Calu3 (cell line): Measurements from ENCODE around the gene FAM20C. TPM values are rescaled to one million over a fixed set of nuclear protein-coding genes. Genes with fewer than 3 reads are reported as not detected.

Experiments used
- BruUV-seq: library from RNA; stranded (reverse); fragments of 400-500 nt; replicated peaks from 2 replicates; lab custom pipeline; 2021; lab: Mats Ljungman, UMichigan
- CTCF ChIA-PET: fragments of 300-600 bp; sonication (Branson Sonifier 250); formaldehyde crosslinking; loops from one replicate; lab custom pipeline; 2022; ENCODE audit warnings: antibody characterized with exemption; lab: Charles Lee
- DNase-seq: peaks from one replicate; pipeline ENCODE4 v3.0.0; 2022
- H3K27ac Mint-ChIP-seq: one replicate; pipeline ENCODE4 v1.8.0; 2022; ENCODE audit warnings: mixed read lengths; ENCODE audit not compliant: unreplicated experiment
- H3K27me3 Mint-ChIP-seq: one replicate; pipeline ENCODE4 v1.8.0; 2022; ENCODE audit warnings: mixed read lengths; ENCODE audit not compliant: unreplicated experiment
- H3K36me3 Mint-ChIP-seq: one replicate; pipeline ENCODE4 v1.8.0; 2022; ENCODE audit warnings: mild to moderate bottlenecking, moderate library complexity, mixed read lengths; ENCODE audit not compliant: insufficient read depth, unreplicated experiment
- H3K4me1 Mint-ChIP-seq: one replicate; pipeline ENCODE4 v1.8.0; 2022; ENCODE audit warnings: mild to moderate bottlenecking, low read depth, mixed read lengths; ENCODE audit not compliant: unreplicated experiment
- H3K4me3 Mint-ChIP-seq: one replicate; pipeline ENCODE4 v1.8.0; 2022; ENCODE audit warnings: mild to moderate bottlenecking, low read depth, moderate library complexity, mixed read lengths; ENCODE audit not compliant: unreplicated experiment
- H3K9me3 Mint-ChIP-seq: one replicate; pipeline ENCODE4 v1.8.0; 2022; ENCODE audit warnings: low read depth, mixed read lengths; ENCODE audit not compliant: unreplicated experiment
- intact Hi-C: fragments of 100-400 bp; cut with micrococcal nuclease; formaldehyde crosslinking; loops from one replicate; pipeline ENCODE4 v1.10.0; 2022; ENCODE audit not compliant: unreplicated experiment
- total RNA-seq: library from RNA; stranded (reverse); gene quantifications from 2 replicates; pipeline ENCODE4 v1.2.3, GENCODE V29; 2022
- TF ChIP-seq, protein P1 (sequence below): fragments of 200-600 bp; IDR thresholded peaks from one replicate; pipeline ENCODE4 v1.8.0; 2022; ENCODE audit warnings: antibody characterized with exemption; ENCODE audit not compliant: unreplicated experiment

Gene FAM20C
- total RNA-seq, 1 experiment from 2014 or later: 9.1 TPM

DNA sequence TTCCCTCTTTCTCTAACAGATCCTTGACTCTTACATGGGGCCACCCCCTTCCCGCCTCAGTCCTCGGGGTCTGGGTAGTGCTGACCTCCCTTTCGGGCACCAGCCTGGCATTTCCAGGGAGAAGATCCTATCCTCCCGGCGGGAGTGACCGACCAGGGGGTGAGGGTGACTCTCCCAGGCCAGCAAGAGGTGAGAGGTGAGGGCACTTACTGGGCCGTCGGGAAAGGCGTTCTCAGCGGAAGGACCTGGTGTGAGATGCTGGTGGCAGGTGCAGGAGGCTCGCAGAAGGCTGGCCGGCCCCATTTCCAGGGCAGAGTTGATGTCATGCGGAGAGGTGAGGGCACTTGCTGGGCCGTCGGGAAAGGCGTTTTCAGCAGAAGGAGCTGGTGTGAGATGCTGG lies 93.4 kb downstream of the FAM20C start:
- CTCF ChIA-PET: interaction anchor here (0.7 kb wide), 1 partner anchor 13 kb away, joined by 3 read pairs; no protein-coding TSS in a partner anchor
- TF ChIP-seq, protein P1, sequence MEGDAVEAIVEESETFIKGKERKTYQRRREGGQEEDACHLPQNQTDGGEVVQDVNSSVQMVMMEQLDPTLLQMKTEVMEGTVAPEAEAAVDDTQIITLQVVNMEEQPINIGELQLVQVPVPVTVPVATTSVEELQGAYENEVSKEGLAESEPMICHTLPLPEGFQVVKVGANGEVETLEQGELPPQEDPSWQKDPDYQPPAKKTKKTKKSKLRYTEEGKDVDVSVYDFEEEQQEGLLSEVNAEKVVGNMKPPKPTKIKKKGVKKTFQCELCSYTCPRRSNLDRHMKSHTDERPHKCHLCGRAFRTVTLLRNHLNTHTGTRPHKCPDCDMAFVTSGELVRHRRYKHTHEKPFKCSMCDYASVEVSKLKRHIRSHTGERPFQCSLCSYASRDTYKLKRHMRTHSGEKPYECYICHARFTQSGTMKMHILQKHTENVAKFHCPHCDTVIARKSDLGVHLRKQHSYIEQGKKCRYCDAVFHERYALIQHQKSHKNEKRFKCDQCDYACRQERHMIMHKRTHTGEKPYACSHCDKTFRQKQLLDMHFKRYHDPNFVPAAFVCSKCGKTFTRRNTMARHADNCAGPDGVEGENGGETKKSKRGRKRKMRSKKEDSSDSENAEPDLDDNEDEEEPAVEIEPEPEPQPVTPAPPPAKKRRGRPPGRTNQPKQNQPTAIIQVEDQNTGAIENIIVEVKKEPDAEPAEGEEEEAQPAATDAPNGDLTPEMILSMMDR: no peak
- Mint-ChIP-seq H3K27me3 (peaks cover 87% of the 10 kb centered on the region), H3K4me1 (peaks cover 13% of the 10 kb centered on the region), H3K9me3 (no peaks in the 10 kb centered on the region), H3K4me3 (no peak overlapping the region), H3K36me3 (no peaks in the 10 kb centered on the region), H3K27ac (no peak overlapping the region)
- no peak for DNase-seq
- intact Hi-C loops: no loop called here
- no TSS peak for BruUV-seq

DNA sequence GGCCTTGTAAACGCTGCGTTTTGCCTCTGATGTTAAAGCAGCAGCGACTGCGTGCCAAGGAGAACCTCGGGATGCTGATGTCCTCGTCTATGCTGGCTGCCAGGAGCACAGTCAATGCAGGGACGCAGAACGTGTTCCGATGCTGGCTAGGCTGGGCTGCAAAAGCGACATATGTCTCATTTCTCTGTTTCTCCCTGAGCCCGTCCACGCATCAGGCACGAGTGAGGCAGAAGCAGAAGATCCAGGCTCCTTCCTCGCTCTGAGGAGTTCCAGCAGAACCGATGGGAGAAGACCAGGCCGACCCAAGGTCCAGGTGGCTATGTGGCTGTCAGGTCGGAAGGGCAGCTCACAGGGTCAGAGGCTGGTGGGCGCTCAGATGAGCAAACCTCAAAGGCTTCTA lies 93.9 kb downstream of the FAM20C start:
- no peak for DNase-seq
- Mint-ChIP-seq H3K4me1 (peaks cover 13% of the 10 kb centered on the region), H3K4me3 (no peak overlapping the region), H3K9me3 (no peaks in the 10 kb centered on the region), H3K27me3 (peaks cover 83% of the 10 kb centered on the region), H3K27ac (no peak overlapping the region), H3K36me3 (no peaks in the 10 kb centered on the region)
- TF ChIP-seq, protein P1: no peak
- intact Hi-C loops: no loop called here
- no TSS peak for BruUV-seq
- CTCF ChIA-PET: interaction anchor here (0.7 kb wide), 1 partner anchor 14 kb away, joined by 3 read pairs; no protein-coding TSS in a partner anchor

DNA sequence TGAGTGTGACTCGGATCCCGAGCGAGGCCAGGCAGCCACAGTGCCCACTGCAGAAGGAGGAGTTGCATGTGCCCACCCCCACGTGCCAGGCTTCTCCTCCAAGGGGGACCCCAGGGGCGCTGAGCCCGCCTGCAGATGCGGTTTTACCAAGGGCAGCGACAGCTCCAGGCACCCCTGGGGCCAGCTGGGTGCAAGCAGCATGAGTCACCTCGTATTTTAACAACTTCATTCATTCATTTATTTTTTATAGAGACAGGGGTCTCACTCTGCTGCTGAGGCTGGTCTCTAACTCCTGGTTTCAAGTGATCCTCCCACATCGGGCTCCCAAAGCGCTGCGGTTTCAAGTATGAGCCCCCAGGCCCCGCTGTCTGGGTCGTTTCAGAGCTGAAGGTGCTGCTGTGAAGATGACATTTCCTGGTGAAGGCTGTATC lies 96.3 kb downstream of the FAM20C start:
- H3K4me3 Mint-ChIP-seq: no peak overlapping the region
- intact Hi-C loops: no loop called here
- H3K27ac Mint-ChIP-seq: no peak overlapping the region
- H3K36me3 Mint-ChIP-seq: no peaks in the 10 kb centered on the region
- no TSS peak for BruUV-seq
- peaks cover 13% of the 10 kb centered on the region for H3K4me1 Mint-ChIP-seq
- H3K27me3 Mint-ChIP-seq: peaks cover 83% of the 10 kb centered on the region
- TF ChIP-seq, protein P1: no peak
- CTCF ChIA-PET: no interaction called here
- DNase-seq: no peak
- H3K9me3 Mint-ChIP-seq: no peaks in the 10 kb centered on the region

DNA sequence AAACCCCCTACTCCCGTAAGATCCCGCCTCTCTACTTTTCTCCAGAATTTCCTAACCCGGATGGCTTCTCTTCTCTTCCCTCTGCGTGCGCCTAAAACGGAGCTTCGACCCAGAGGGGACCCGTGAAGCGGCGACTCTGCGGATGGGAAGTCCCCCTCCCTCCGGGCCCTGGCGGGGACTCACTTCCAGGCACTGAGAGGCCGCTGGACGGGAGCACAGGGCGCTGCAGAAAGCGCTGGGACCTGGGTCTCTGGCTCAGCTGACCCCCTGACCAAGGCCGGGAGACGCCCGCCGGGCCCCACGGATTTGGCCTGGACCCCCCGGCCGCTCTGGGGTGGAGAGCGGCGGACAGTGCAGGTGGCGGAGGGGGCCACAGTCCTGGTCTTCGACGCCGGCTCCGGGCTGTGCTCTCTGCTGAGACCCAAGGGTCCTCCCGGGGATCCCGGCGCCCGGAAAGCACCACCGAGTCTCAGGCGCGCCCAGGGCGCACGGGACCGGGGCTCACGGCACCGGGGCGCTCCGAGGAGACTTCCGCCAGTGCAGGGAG lies 96.9 kb downstream of the FAM20C start:
- no peak overlapping the region for H3K4me3 Mint-ChIP-seq
- peaks cover 13% of the 10 kb centered on the region for H3K4me1 Mint-ChIP-seq
- peaks cover 83% of the 10 kb centered on the region for H3K27me3 Mint-ChIP-seq
- BruUV-seq: no TSS peak
- H3K9me3 Mint-ChIP-seq: no peaks in the 10 kb centered on the region
- H3K27ac Mint-ChIP-seq: no peak overlapping the region
- intact Hi-C loops: no loop called here
- H3K36me3 Mint-ChIP-seq: no peaks in the 10 kb centered on the region
- TF ChIP-seq, protein P1: no peak
- DNase-seq: no peak
- CTCF ChIA-PET: no interaction called here
